Liver (tissue), 9 donors: Measurements from ENCODE around the gene DDX39B. TPM values are rescaled to one million over a fixed set of nuclear protein-coding genes. Genes with fewer than 3 reads are reported as not detected.

Experiments
- DNase-seq: peaks from one replicate; pipeline ENCODE4 v3.0.0-alpha.2; 2017; ENCODE audit warnings: low spot score
- H3K27ac ChIP-seq, 2 donors: one replicate each; pipeline ENCODE4 v1.7.0; 2013; ENCODE audit warnings: inconsistent platforms in 2 of 2, low read length in 2 of 2, control low read depth in 1 of 2, low read depth in 1 of 2, mild to moderate bottlenecking in 1 of 2
- H3K27me3 ChIP-seq, 4 donors: one replicate each; pipeline versions ENCODE4 v1.6.1 to v1.7.0; 2013; ENCODE audit warnings: low read length in 3 of 4, inconsistent platforms in 1 of 4, mild to moderate bottlenecking in 1 of 4, moderate library complexity in 1 of 4; ENCODE audit not compliant: control insufficient read depth in 4 of 4, insufficient read depth in 4 of 4
- H3K36me3 ChIP-seq, 4 donors: one replicate each; pipeline versions ENCODE4 v1.6.1 to v1.7.0; 2013; ENCODE audit warnings: low read length in 3 of 4, mild to moderate bottlenecking in 3 of 4, low read depth in 1 of 4, moderate library complexity in 1 of 4; ENCODE audit not compliant: control insufficient read depth in 4 of 4, insufficient read depth in 3 of 4
- H3K4me1 ChIP-seq, 4 donors: one replicate each; pipeline versions ENCODE4 v1.6.1 to v1.7.0; 2013; ENCODE audit warnings: low read length in 3 of 4, mild to moderate bottlenecking in 3 of 4, moderate library complexity in 1 of 4; ENCODE audit not compliant: control insufficient read depth in 4 of 4, insufficient read depth in 4 of 4
- H3K4me3 ChIP-seq, 3 donors: one replicate each; pipeline versions ENCODE4 v1.6.1 to v1.7.0; 2013; ENCODE audit warnings: low read length in 3 of 3, control low read depth in 1 of 3, low read depth in 1 of 3, mild to moderate bottlenecking in 1 of 3
- H3K9ac ChIP-seq, 2 donors: one replicate each; pipeline ENCODE4 v1.7.0; 2013; ENCODE audit warnings: low read length in 2 of 2, mild to moderate bottlenecking in 2 of 2, moderate library complexity in 2 of 2, control low read depth in 1 of 2, low read depth in 1 of 2
- H3K9me3 ChIP-seq, 4 donors: one replicate each; pipeline versions ENCODE4 v1.6.1 to v1.7.0; 2013; ENCODE audit warnings: low read length in 3 of 4; ENCODE audit not compliant: control insufficient read depth in 4 of 4
- EGR1 ChIP-seq, 2 donors: IDR thresholded peaks; 2 replicates each; pipeline ENCODE4 v1.6.1; 2016 to 2018; ENCODE audit warnings: antibody characterized with exemption in 2 of 2, low read depth in 2 of 2
- FOXA1 ChIP-seq: IDR thresholded peaks from 2 replicates; pipeline ENCODE4 v1.6.1; 2016; ENCODE audit warnings: antibody characterized with exemption
- FOXA2 ChIP-seq: IDR thresholded peaks from 2 replicates; pipeline ENCODE4 v1.6.1; 2016; ENCODE audit warnings: antibody characterized with exemption
- GABPA ChIP-seq, 2 donors: IDR thresholded peaks in 1 of 2; conservative IDR thresholded peaks in 1 of 2; 2 replicates each; pipeline ENCODE4 v1.6.1; 2016; ENCODE audit warnings: antibody characterized with exemption in 2 of 2, mild to moderate bottlenecking in 1 of 2, moderate library complexity in 1 of 2
- HNF4A ChIP-seq, 2 donors: conservative IDR thresholded peaks; 2 replicates each; pipeline ENCODE4 v1.6.1; 2016; ENCODE audit warnings: antibody characterized with exemption in 2 of 2, mild to moderate bottlenecking in 2 of 2
- HNF4G ChIP-seq: IDR thresholded peaks from 2 replicates; pipeline ENCODE4 v1.6.1; 2016; ENCODE audit warnings: antibody characterized with exemption
- JUND ChIP-seq, 2 donors: IDR thresholded peaks; 2 replicates each; pipeline ENCODE4 v1.6.1; 2016; ENCODE audit warnings: antibody characterized with exemption in 2 of 2
- NR2F2 ChIP-seq: IDR thresholded peaks from 2 replicates; pipeline ENCODE4 v1.6.1; 2016; ENCODE audit warnings: antibody characterized with exemption
- RAD21 ChIP-seq, 2 donors: IDR thresholded peaks; 2 replicates each; pipeline ENCODE4 v1.6.1; 2016; ENCODE audit warnings: antibody characterized with exemption in 2 of 2, mild to moderate bottlenecking in 2 of 2
- RXRA ChIP-seq, 2 donors: IDR thresholded peaks; 2 replicates each; pipeline ENCODE4 v1.6.1; 2017 to 2018; ENCODE audit warnings: antibody characterized with exemption in 2 of 2, mild to moderate bottlenecking in 1 of 2
- SP1 ChIP-seq: IDR thresholded peaks from 2 replicates; pipeline ENCODE4 v1.6.1; 2018; ENCODE audit warnings: antibody characterized with exemption, mild to moderate bottlenecking
- TAF1 ChIP-seq: conservative IDR thresholded peaks from 2 replicates; pipeline ENCODE4 v1.6.1; 2016; ENCODE audit warnings: antibody characterized with exemption, mild to moderate bottlenecking
- YY1 ChIP-seq: IDR thresholded peaks from 2 replicates; pipeline ENCODE4 v1.6.1; 2016; ENCODE audit warnings: antibody characterized with exemption, mild to moderate bottlenecking
- WGBS: extraction: QIAGEN DNeasy Blood & Tissue Kit; methylation state at CpG from one replicate; pipeline ENCODE4 v1.1.7; 2013; 5-methylcytosine and 5-hydroxymethylcytosine counted together
- polyA plus RNA-seq, 2 donors: library from polyadenylated mRNA; stranded (reverse) in 1 of 2; unstranded in 1 of 2; fragments of 200-250 nt in 1 of 2; fragments of >200 nt in 1 of 2; fragmentation: Nextera tagmentation in 1 of 2; extraction: Ambion mirVana in 1 of 2; gene quantifications; one replicate each; pipeline versions ENCODE4 v1.2.1 to v1.2.3, GENCODE V29; 2013 to 2015
- total RNA-seq, 2 donors: library from RNA; depleted of rRNA; stranded (reverse); fragments of >200 nt; gene quantifications; one replicate each; pipeline ENCODE4 v1.2.3, GENCODE V29; 2014
- TF ChIP-seq, protein P1 (sequence below): IDR thresholded peaks from 2 replicates; pipeline ENCODE4 v1.6.1; 2016; ENCODE audit warnings: antibody characterized with exemption
- TF ChIP-seq, protein P2 (sequence below): fragments of 150-350 bp; IDR thresholded peaks from 2 replicates; pipeline ENCODE4 v1.5.1; 2017; ENCODE audit warnings: improper control_type of control experiment, low read depth, low read length; ENCODE audit not compliant: missing input control
- TF ChIP-seq, protein P3 (sequence below): IDR thresholded peaks from 2 replicates; pipeline ENCODE4 v1.6.1; 2016; ENCODE audit warnings: antibody characterized with exemption
- TF ChIP-seq, protein P4 (sequence below): IDR thresholded peaks from 2 replicates; pipeline ENCODE4 v1.6.1; 2016; ENCODE audit warnings: antibody characterized with exemption, mild to moderate bottlenecking
- TF ChIP-seq, protein P5 (sequence below): IDR thresholded peaks from 2 replicates; pipeline ENCODE4 v1.6.1; 2016; ENCODE audit warnings: antibody characterized with exemption
- donor health status: healthy.
- donor health status: healthy.
- donor health status: healthy.
- donor health status: healthy.
- donor health status: healthy.

DDX39B gene
- total and polyA plus RNA-seq, 4 donors: 75.0 to 254 (median 135) TPM

DNA sequence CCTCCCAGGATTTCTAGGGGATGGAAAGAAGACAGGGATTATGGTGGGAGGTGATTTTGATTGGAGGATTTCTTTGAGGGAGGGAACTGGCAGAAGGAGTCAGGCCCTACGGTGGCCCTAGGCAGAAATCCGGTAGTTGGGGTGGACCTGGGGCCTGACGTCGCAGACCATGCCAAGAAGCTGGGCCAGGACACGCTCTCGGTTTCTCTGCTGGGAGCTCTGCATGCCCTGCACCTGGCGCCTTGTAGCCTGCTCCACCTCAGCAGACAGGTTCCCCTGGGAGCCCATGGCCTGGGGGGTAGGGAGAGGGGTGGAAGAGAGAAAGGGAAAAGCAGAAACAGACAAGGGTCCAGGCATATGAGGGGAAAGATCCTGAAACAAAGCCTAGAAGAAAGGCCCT lies 3.5 kb upstream of the DDX39B start:
- WGBS: 77% methylated on average over 7 of the region's 7 CpGs
- H3K4me1 ChIP-seq: peaks cover 6 to 33% (median 23%) of the 10 kb centered on the region in 4 donors
- H3K9ac ChIP-seq: no peak overlapping the region
- no peaks in the 10 kb centered on the region for H3K27me3 ChIP-seq
- no peak overlapping the region for H3K4me3 ChIP-seq
- TF ChIP-seq, protein P1, sequence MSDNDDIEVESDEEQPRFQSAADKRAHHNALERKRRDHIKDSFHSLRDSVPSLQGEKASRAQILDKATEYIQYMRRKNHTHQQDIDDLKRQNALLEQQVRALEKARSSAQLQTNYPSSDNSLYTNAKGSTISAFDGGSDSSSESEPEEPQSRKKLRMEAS: no peak
- no peak for TF ChIP-seq GABPA (IDR thresholded peaks at IDR 0.05 in 1 of 2, conservative IDR thresholded peaks at IDR 0.05 in 1 of 2)
- no peak for TF ChIP-seq HNF4G
- no peak for TF ChIP-seq RAD21 (IDR thresholded peaks at IDR 0.05)
- no peak for TF ChIP-seq JUND (IDR thresholded peaks at IDR 0.05)
- TF ChIP-seq NR2F2: no peak
- no peak for TF ChIP-seq SP1
- no peak for TF ChIP-seq FOXA2
- no peak for TF ChIP-seq TAF1
- TF ChIP-seq, protein P2, sequence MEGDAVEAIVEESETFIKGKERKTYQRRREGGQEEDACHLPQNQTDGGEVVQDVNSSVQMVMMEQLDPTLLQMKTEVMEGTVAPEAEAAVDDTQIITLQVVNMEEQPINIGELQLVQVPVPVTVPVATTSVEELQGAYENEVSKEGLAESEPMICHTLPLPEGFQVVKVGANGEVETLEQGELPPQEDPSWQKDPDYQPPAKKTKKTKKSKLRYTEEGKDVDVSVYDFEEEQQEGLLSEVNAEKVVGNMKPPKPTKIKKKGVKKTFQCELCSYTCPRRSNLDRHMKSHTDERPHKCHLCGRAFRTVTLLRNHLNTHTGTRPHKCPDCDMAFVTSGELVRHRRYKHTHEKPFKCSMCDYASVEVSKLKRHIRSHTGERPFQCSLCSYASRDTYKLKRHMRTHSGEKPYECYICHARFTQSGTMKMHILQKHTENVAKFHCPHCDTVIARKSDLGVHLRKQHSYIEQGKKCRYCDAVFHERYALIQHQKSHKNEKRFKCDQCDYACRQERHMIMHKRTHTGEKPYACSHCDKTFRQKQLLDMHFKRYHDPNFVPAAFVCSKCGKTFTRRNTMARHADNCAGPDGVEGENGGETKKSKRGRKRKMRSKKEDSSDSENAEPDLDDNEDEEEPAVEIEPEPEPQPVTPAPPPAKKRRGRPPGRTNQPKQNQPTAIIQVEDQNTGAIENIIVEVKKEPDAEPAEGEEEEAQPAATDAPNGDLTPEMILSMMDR: no peak
- no peak for TF ChIP-seq RXRA (IDR thresholded peaks at IDR 0.05)
- DNase-seq: no peak
- H3K36me3 ChIP-seq: peaks cover 0 to 10% (median 4%) of the 10 kb centered on the region in 4 donors
- H3K9me3 ChIP-seq: no peaks in the 10 kb centered on the region
- no peak overlapping the region for H3K27ac ChIP-seq

DNA sequence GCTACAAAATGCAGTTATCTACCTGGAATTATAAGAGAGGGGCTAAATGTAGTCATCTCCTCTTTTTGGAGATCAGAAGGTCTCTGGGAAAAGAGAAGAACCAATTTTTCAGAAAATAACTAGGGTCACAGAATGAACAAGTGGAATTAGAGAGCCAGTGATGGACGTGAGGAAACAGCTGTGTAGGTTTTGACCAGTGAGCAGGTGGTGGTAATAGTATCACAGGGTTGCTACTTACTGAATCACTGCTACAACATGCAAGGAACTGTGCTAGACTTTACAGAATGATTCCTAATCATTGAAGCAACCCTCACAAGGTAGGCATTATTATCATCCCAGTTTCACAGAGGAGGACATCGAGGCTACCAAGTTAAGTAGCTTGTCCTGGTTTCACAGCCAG lies 2.9 kb upstream of the DDX39B start:
- TF ChIP-seq, protein P2: no peak
- TF ChIP-seq YY1 (no peak), RAD21 (IDR thresholded peaks at IDR 0.05) (no peak), GABPA (IDR thresholded peaks at IDR 0.05 in 1 of 2, conservative IDR thresholded peaks at IDR 0.05 in 1 of 2) (no peak), HNF4G (no peak), SP1 (no peak), HNF4A (conservative IDR thresholded peaks at IDR 0.05) (no peak), JUND (IDR thresholded peaks at IDR 0.05) (no peak), EGR1 (IDR thresholded peaks at IDR 0.05; ENCODE audit: low read depth in 2 of 2) (no peak), TAF1 (no peak), NR2F2 (no peak), FOXA2 (no peak), FOXA1 (no peak)
- TF ChIP-seq, protein P1: no peak
- TF ChIP-seq, protein P3, sequence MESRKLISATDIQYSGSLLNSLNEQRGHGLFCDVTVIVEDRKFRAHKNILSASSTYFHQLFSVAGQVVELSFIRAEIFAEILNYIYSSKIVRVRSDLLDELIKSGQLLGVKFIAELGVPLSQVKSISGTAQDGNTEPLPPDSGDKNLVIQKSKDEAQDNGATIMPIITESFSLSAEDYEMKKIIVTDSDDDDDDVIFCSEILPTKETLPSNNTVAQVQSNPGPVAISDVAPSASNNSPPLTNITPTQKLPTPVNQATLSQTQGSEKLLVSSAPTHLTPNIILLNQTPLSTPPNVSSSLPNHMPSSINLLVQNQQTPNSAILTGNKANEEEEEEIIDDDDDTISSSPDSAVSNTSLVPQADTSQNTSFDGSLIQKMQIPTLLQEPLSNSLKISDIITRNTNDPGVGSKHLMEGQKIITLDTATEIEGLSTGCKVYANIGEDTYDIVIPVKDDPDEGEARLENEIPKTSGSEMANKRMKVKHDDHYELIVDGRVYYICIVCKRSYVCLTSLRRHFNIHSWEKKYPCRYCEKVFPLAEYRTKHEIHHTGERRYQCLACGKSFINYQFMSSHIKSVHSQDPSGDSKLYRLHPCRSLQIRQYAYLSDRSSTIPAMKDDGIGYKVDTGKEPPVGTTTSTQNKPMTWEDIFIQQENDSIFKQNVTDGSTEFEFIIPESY: no peak
- TF ChIP-seq, protein P4, sequence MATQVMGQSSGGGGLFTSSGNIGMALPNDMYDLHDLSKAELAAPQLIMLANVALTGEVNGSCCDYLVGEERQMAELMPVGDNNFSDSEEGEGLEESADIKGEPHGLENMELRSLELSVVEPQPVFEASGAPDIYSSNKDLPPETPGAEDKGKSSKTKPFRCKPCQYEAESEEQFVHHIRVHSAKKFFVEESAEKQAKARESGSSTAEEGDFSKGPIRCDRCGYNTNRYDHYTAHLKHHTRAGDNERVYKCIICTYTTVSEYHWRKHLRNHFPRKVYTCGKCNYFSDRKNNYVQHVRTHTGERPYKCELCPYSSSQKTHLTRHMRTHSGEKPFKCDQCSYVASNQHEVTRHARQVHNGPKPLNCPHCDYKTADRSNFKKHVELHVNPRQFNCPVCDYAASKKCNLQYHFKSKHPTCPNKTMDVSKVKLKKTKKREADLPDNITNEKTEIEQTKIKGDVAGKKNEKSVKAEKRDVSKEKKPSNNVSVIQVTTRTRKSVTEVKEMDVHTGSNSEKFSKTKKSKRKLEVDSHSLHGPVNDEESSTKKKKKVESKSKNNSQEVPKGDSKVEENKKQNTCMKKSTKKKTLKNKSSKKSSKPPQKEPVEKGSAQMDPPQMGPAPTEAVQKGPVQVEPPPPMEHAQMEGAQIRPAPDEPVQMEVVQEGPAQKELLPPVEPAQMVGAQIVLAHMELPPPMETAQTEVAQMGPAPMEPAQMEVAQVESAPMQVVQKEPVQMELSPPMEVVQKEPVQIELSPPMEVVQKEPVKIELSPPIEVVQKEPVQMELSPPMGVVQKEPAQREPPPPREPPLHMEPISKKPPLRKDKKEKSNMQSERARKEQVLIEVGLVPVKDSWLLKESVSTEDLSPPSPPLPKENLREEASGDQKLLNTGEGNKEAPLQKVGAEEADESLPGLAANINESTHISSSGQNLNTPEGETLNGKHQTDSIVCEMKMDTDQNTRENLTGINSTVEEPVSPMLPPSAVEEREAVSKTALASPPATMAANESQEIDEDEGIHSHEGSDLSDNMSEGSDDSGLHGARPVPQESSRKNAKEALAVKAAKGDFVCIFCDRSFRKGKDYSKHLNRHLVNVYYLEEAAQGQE: no peak
- TF ChIP-seq, protein P5, sequence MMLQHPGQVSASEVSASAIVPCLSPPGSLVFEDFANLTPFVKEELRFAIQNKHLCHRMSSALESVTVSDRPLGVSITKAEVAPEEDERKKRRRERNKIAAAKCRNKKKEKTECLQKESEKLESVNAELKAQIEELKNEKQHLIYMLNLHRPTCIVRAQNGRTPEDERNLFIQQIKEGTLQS: no peak
- Histone ChIP-seq H3K4me3 (no peak overlapping the region), H3K27ac (no peak overlapping the region), H3K9ac (no peak overlapping the region), H3K9me3 (no peaks in the 10 kb centered on the region), H3K27me3 (no peaks in the 10 kb centered on the region), H3K36me3 (peaks cover 0 to 9% (median 6%) of the 10 kb centered on the region in 4 donors), H3K4me1 (peaks cover 8 to 39% (median 29%) of the 10 kb centered on the region in 4 donors)
- DNase-seq: no peak
- 71% methylated on average over 2 of the region's 2 CpGs for WGBS
